Activated CD4-positive, alpha-beta T cell treated with anti-CD3 and anti-CD28 coated beads, Interleukin-2, amount 50 U/mL, for 24 hours (primary cell): Measurements from ENCODE around the gene MPZL3.

Experiments used
- DNase-seq, 2 donors: peaks; one replicate each; pipeline ENCODE4 v3.0.0-alpha.2; 2020; ENCODE audit warnings: low read depth in 1 of 2, low spot score in 1 of 2

The MPZL3 gene, protein sequence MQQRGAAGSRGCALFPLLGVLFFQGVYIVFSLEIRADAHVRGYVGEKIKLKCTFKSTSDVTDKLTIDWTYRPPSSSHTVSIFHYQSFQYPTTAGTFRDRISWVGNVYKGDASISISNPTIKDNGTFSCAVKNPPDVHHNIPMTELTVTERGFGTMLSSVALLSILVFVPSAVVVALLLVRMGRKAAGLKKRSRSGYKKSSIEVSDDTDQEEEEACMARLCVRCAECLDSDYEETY

DNA sequence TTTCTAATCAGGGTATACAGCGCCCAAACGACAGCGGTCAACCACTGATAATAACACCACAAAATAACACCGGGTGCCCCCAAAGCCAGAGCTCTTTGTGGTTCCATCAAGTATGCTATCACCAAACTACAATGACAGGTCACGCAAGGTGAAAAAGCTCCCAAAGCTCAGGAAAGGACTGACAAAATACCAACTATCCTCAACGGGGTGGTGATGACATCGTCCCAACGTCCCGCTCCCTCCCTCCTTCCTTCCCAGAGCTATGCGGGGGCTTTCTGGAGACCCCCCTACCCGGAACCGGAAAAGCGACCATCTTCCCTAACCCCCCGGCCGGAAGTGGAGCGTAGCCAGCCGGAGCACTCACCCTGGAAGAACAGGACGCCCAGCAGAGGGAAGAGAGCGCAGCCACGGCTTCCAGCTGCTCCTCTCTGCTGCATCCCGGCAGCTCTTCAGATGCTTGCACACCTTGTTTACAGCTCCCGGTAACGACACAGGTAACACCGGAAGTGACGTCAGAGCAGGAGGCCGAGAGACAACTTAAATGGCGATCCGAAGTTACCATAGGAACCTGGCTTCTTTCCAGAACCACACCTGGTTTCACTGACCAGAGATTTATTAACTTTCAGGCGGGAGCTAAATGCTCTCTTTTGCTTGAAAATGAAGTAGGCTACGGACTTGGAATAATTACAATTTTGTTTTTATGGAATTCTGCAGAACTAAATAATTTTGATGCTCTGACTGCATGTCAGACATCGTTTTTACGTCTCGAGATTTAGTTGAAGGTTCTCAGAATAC lies at the start of gene MPZL3:
TSS of gene MPZL3 (minus strand) at position 508 of the 795 bp plus-strand sequence. CDS start at position 437, 71 bp downstream.
- DNase-seq = peak; percentile 65 to 87

GRCh38 chr11:118301600-118302195 lies 49.5 kb upstream of the MPZL3 start:
- DNase-seq = no peak

- DNase-seq = peak in 1 of 2 donors; percentile 52
Observed at GRCh38 chr11:118295815-118296454, 43.8 kb upstream of the MPZL3 start.

- DNase-seq = no peak
Observed at GRCh38 chr11:118295199-118295598, 43.0 kb upstream of the MPZL3 start.

DNA sequence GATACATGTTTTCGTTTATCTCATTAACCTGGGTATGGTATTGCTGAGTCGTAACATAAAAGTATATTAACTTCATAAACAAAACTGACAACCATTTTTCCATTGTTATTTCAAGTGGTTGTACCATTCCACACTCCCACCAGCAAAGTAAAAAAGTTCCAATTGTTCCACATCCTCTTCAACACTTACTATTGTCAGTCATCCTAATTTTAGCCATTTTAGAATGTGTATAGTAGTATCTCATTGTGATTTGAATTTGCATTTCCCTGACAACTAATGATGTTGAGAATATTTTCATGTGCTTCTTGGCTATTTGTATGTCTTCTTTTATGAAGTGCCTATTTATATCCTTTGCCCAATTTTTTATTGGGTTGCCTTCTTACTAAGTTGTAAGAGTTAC lies 41.9 kb upstream of the MPZL3 start:
- no peak for DNase-seq

- DNase-seq = no peak
Observed at GRCh38 chr11:118291477-118292135, 39.4 kb upstream of the MPZL3 start.

GRCh38 chr11:118290923-118291322 lies 38.8 kb upstream of the MPZL3 start:
- DNase-seq = peak in 1 of 2 donors; percentile 51

DNA sequence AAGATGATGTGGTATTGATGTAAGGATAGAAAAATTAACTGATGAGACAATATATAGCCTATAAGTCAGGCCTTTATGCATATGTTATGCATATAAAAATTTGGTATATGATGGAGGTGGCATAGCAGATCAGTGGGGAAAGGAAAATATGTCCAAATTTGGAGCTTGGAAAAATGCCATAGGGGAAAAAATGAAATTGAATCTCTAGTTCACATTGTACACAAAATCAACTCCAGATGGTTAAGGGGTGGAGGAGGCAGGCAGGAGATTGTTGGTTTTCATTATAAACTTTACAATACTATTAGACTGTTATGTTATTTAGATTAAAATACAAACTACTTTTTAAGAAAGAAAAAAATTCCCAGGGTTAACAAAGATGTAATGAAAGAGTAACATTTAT lies 37.2 kb upstream of the MPZL3 start:
- DNase-seq = no peak

DNA sequence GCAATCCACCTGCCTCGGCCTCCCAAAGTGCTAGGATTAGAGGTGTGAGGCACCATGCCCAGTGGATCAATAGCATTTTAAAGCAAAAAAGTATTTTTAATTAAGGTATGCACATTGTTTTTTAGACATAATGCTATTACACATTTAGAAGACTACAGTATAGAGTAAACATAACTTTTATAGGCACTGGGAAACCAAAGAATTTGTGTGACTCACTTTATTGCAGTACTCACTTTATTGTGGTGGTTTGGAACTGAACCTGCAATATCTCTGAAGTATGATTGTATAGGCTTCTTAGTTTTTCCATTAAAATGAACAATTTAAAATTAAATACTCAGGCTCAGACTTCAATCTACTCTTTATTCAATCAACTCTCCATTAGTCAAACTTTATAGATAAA lies 34.8 kb upstream of the MPZL3 start:
- no peak for DNase-seq

DNA sequence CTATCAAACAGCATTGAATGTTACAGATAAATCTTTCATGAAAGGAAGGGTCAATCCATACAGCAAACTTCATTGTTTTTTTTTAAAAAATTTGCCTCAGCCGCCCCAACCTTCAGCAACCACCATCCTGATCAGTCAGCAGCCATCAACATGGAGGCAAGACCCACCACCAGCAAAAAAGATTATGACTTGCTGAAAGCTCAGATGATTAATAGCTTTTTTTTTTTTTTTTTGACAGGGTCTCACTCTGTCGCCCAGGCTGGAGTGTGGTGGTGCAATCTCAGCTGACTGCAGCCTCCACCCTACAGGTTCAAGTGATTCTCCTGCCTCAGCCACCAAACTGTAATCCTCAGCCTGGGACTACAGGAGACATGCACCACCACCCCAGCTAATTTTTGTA lies 34.4 kb upstream of the MPZL3 start:
- DNase-seq = no peak

DNA sequence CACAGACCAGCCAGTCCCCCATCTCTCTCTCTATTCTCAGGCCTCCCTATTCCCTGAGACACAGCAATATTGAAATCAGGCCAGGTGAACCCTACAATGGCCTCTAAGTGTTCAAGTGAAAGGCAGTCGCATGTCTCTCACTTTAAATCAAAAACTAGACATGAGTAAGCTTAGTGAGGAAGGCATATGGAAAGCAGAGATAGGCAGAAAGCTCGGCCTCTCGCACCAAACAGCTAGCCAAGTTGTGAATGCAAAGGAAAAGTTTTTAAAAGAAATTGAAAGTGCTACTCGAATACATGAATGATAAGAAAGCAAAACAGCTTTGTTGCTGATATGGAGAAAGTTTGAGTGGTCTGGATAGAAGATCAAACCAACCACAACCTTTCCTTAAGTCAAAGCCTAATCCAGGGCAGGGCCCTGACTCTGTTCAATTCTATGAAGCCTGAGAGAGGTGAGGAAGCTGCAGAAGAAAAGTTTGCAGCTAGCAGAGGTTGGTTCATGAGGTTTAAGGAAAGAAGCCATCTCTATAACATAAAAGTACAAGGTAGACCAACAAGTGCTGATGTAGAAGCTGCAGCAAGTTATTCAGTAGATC lies 31.7 kb upstream of the MPZL3 start:
- DNase-seq = peak in 1 of 2 donors; percentile 31

- DNase-seq = no peak
Observed at GRCh38 chr11:118283037-118283636, 31.0 kb upstream of the MPZL3 start.

DNA sequence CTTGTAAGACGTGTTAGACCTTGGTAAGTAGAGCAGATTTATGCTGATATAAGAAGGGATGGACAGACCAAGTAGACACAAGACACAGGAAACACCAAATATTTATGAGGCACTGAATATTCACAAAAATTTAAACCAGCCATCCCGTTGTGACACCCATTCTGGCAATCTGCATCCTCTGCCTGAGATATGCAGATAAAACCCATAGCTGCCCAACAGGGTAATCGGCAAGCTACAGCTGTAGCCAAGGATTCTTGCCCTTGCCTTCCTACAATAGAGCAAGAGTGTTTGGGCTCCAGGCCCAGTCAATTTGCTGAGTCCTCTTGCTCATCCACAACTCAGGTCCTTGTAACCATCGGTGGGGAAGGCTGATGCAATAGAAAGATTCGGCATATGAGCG lies 30.4 kb upstream of the MPZL3 start:
- DNase-seq = no peak

- DNase-seq = no peak
Observed at GRCh38 chr11:118281284-118281683, 29.1 kb upstream of the MPZL3 start.

DNA sequence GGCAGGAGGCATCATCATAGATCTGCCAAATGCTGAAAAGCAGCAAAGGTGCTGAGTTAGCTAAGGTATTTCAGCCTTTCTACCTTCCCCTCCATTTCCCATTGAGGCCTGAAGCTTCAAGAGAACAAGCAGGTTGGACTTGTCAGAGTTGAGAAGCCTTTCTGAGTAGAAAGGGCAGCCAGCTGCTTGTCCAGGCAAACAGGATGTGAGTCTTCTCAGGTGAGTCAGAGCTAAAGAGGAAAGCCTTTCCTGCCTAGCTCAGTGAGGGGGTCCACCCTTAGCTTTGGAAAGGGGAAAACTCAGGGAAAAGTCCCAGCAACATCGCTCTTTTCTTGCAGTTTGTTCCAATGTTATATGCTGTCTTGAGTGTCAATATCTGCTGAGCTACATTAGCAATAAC lies 25.1 kb upstream of the MPZL3 start:
- no peak for DNase-seq

DNA sequence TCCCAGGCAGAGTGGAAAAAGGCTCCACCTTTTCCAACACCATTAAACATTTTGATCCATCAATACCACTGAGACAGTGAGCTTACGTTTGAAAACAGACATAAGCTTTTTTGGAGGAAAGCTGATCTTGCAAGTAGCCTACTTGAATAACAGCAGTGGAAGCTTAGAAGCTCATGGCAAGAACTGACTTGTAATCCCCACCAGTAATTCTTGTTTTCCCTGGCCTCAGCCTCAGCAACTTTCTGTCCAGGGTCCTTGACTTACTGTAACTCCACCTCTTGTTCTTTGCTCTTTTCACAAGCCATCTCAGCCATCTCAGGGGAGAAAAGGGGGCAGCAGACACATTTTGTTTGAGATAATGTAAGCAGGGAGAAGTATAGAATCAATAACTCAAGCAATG lies 24.3 kb upstream of the MPZL3 start:
- no peak for DNase-seq

- DNase-seq = no peak
Observed at GRCh38 chr11:118275176-118275575, 23.0 kb upstream of the MPZL3 start.

- no peak for DNase-seq
Observed at GRCh38 chr11:118274186-118274585, 22.0 kb upstream of the MPZL3 start.

DNA sequence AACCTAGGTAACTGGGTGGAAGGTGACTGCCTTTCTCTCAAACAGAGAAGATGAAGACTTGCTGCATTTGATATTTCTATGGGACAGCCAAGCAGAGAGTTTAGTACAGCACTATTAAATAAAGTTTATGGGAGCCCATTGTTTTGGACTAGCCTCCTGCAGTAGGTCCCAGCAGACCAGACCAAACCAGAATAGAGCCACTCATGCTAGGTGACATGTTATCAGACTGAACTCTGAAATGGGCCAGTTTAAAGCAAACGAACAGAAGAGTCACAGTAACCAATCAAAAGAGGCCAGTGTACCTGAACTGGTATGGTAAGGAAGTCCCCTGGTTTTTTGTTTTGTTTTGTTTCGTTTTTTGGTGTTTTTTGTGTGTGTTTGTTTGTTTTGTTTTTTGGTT lies 19.8 kb upstream of the MPZL3 start:
- DNase-seq = no peak

DNA sequence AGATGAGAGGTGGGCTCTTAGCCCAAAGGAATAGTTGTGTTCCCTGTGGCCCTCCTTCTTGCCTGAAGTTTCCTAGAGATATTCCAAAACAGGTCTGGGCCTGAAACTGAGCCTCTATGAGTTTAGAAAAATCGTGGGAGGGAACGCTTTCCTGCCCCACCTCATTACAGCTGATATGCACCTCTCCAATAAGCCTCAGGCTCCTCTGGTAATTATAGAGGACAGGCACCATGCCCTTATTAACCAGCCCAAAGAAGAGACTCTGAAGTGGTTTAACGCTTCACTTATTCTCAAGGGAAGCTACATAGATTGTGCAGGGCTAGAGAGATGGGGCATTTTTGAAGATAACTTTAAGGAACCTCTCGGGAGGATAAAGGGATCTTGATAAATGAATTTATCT lies 15.3 kb upstream of the MPZL3 start:
- no peak for DNase-seq
